Measurements from ENCODE around the gene C5orf58.

- TF ChIP-seq POLR2AphosphoS5 (IDR thresholded peaks at IDR 0.05; ENCODE audit: borderline replicate concordance, low read depth, low read length): no peak
- TF ChIP-seq FOXP2 (optimal IDR thresholded peaks at IDR 0.05; ENCODE audit: control extremely low read depth, extremely low read length, insufficient read depth): no peak
- no peak for TF ChIP-seq EZH2 (IDR thresholded peaks at IDR 0.05)
These were observed 42.2 kb upstream of the C5orf58 start for GRCh38 chr5:170190436-170191134.

Data from SK-N-MC (cell line).